IMR-90 (cell line): ENCODE data around the gene SSX2B. TPM values are rescaled to one million over a fixed set of nuclear protein-coding genes. Genes with fewer than 3 reads are reported as not detected.
"Not testable (repeated sequence)": the region's sequence is repeated elsewhere in the genome, so short reads cannot be mapped to it uniquely, and the experiment has no call there.

Source experiments
- ATAC-seq: fragments of 200-7000 bp; cut with Tn5 transposase; 2 replicates; pipeline ENCODE4 v1.9.1; 2020; ENCODE audit warnings: low read depth, mild to moderate bottlenecking, moderate library complexity
- Bru-seq: library from RNA; stranded (reverse); fragments of 400-500 nt; gene quantifications from one replicate; lab custom pipeline; 2021; lab: Mats Ljungman, UMichigan
- BruChase-seq, 2 experiments: library from RNA; stranded (reverse); fragments of 400-500 nt; gene quantifications; one replicate each; lab custom pipeline; 2021; lab: Mats Ljungman, UMichigan
- BruUV-seq: library from RNA; stranded (reverse); fragments of 400-500 nt; replicated peaks from 2 replicates; lab custom pipeline; 2021; lab: Mats Ljungman, UMichigan
- CTCF ChIA-PET: fragments of 300-600 bp; formaldehyde crosslinking; extraction: SDS; loops from one replicate; lab custom pipeline; 2021; ENCODE audit warnings: antibody characterized with exemption; lab: Yijun Ruan, JAX
- POLR2A ChIA-PET: fragments of 300-600 bp; sonication (Branson Sonifier 250); formaldehyde crosslinking; loops from one replicate; lab custom pipeline; 2022; ENCODE audit warnings: antibody characterized with exemption; ENCODE audit not compliant: unreplicated experiment; lab: Charles Lee
- DNase-seq: peaks from one replicate; pipeline ENCODE4 v3.0.0; 2013
- H2AFZ ChIP-seq: replicated peaks from 2 replicates; pipeline ENCODE3; 2013; ENCODE audit warnings: low read length, mild to moderate bottlenecking; ENCODE audit not compliant: poor library complexity
- H2AK5ac ChIP-seq: 2 replicates; pipeline ENCODE4 v1.6.1; 2013; ENCODE audit warnings: low read depth, low read length, inconsistent platforms
- H2AK9ac ChIP-seq: replicated peaks from 2 replicates; pipeline ENCODE3; 2013; ENCODE audit warnings: mild to moderate bottlenecking, low read depth, low read length, moderate library complexity; ENCODE audit not compliant: poor library complexity
- H2BK120ac ChIP-seq: 2 replicates; pipeline ENCODE4 v1.6.1; 2013; ENCODE audit warnings: low read depth, low read length, inconsistent platforms
- H2BK15ac ChIP-seq: 3 replicates; pipeline ENCODE4 v1.6.1; 2013; ENCODE audit warnings: low read depth, low read length, inconsistent platforms
- H2BK20ac ChIP-seq: 2 replicates; pipeline ENCODE4 v1.6.1; 2013; ENCODE audit warnings: low read depth, mild to moderate bottlenecking, inconsistent platforms, low read length, moderate library complexity
- H2BK5ac ChIP-seq: 2 replicates; pipeline ENCODE4 v1.6.1; 2013; ENCODE audit warnings: mild to moderate bottlenecking, low read depth, low read length, inconsistent platforms; ENCODE audit not compliant: poor library complexity, severe bottlenecking
- H3K14ac ChIP-seq: replicated peaks from 2 replicates; pipeline ENCODE4 v1.6.1; 2013; ENCODE audit warnings: low read depth, low read length, inconsistent platforms
- H3K18ac ChIP-seq: 2 replicates; pipeline ENCODE4 v1.6.1; 2013; ENCODE audit warnings: low read depth, low read length, control low read depth
- H3K23ac ChIP-seq: 2 replicates; pipeline ENCODE4 v1.6.1; 2013; ENCODE audit warnings: low read depth, low read length, inconsistent platforms
- H3K27ac ChIP-seq: 2 replicates; pipeline ENCODE4 v1.5.1; 2013; ENCODE audit warnings: mild to moderate bottlenecking, control low read depth, low read length; ENCODE audit not compliant: insufficient read depth
- H3K27me3 ChIP-seq: 2 replicates; pipeline ENCODE4 v1.6.1; 2013; ENCODE audit warnings: low read length; ENCODE audit not compliant: control insufficient read depth, insufficient read depth
- H3K36me3 ChIP-seq: 2 replicates; pipeline ENCODE4 v1.6.1; 2013; ENCODE audit warnings: low read length, mixed read lengths; ENCODE audit not compliant: control insufficient read depth, insufficient read depth
- H3K4ac ChIP-seq: 2 replicates; pipeline ENCODE4 v1.6.1; 2013; ENCODE audit warnings: low read depth, low read length, inconsistent platforms
- H3K4me1 ChIP-seq: 2 replicates; pipeline ENCODE4 v1.6.1; 2013; ENCODE audit warnings: low read length, mixed read lengths; ENCODE audit not compliant: control insufficient read depth, insufficient read depth
- H3K4me2 ChIP-seq: 2 replicates; pipeline ENCODE4 v1.6.1; 2013; ENCODE audit warnings: low read depth, mild to moderate bottlenecking, control low read depth, low read length, moderate library complexity
- H3K4me3 ChIP-seq: 2 replicates; pipeline ENCODE4 v1.5.1; 2013; ENCODE audit warnings: low read depth, mild to moderate bottlenecking, control low read depth, low read length, moderate library complexity; ENCODE audit not compliant: insufficient read depth
- H3K56ac ChIP-seq: 2 replicates; pipeline ENCODE4 v1.6.1; 2013; ENCODE audit warnings: low read length, inconsistent platforms; ENCODE audit not compliant: insufficient read depth; ENCODE audit errors: extremely low read depth
- H3K79me1 ChIP-seq, 2 experiments: 2 replicates each; pipeline ENCODE4 v1.6.1; 2013; ENCODE audit warnings: low read length in 2 of 2, inconsistent platforms in 1 of 2, low read depth in 1 of 2
- H3K9ac ChIP-seq: 2 replicates; pipeline ENCODE4 v1.6.1; 2013; ENCODE audit warnings: low read depth, low read length, control low read depth
- H3K9me1 ChIP-seq: 2 replicates; pipeline ENCODE4 v1.6.1; 2013; ENCODE audit warnings: low read length, inconsistent platforms; ENCODE audit not compliant: insufficient read depth
- H3K9me3 ChIP-seq: 2 replicates; pipeline ENCODE4 v1.6.1; 2013; ENCODE audit warnings: low read length; ENCODE audit not compliant: control insufficient read depth, insufficient read depth
- H4K20me1 ChIP-seq: 2 replicates; pipeline ENCODE4 v1.6.1; 2013; ENCODE audit warnings: low read length, inconsistent platforms; ENCODE audit not compliant: insufficient read depth
- H4K5ac ChIP-seq: 2 replicates; pipeline ENCODE4 v1.6.1; 2013; ENCODE audit warnings: mild to moderate bottlenecking, low read depth, low read length, control low read depth
- H4K8ac ChIP-seq, 2 experiments: 2 replicates each; pipeline ENCODE4 v1.6.1; 2013; ENCODE audit warnings: low read depth in 2 of 2, low read length in 2 of 2, control low read depth in 1 of 2, inconsistent platforms in 1 of 2
- H4K91ac ChIP-seq: 2 replicates; pipeline ENCODE4 v1.6.1; 2013; ENCODE audit warnings: low read depth, low read length, inconsistent platforms; ENCODE audit not compliant: insufficient read depth
- WGBS, 2 experiments: methylation state at CpG; one replicate each; pipeline versions ENCODE4 v1.1.5 to v1.1.7; 2013; ENCODE audit warnings: missing lambda C conversion rate in 2 of 2; ENCODE audit not compliant: insufficient read length in 1 of 2; ENCODE audit errors: extremely low coverage in 2 of 2; 5-methylcytosine and 5-hydroxymethylcytosine counted together
- dilution Hi-C: fragments of 300-500 bp; cut with HindIII; formaldehyde crosslinking; loops from one replicate; pipeline ENCODE4 v1.14.3; 2018; ENCODE audit warnings: low sequenced_read_pairs; ENCODE audit not compliant: unreplicated experiment
- in situ Hi-C: fragments of 300-500 bp; cut with MboI; formaldehyde crosslinking; loops from 3 replicates; pipeline ENCODE4 v1.14.3; 2019; ENCODE audit warnings: low sequenced_read_pairs, inconsistent platforms, mixed read lengths
- intact Hi-C: fragments of 100-400 bp; cut with micrococcal nuclease; formaldehyde crosslinking; loops from 2 replicates; pipeline ENCODE4 v1.10.0; 2022
- long read RNA-seq: library from polyadenylated mRNA; unstranded; transcript quantifications from one replicate; pipeline ENCODE4 v2.0.0, GENCODE V29; 2021; ENCODE audit not compliant: unreplicated experiment
- polyA plus RNA-seq, 3 experiments: library from polyadenylated mRNA; depleted of rRNA; stranded (reverse); fragments of >200 nt; gene quantifications; 2 replicates each; pipeline ENCODE4 v1.2.3, GENCODE V29; 2012; ENCODE audit warnings: low replicate concordance in 1 of 3
- total RNA-seq: library from RNA; depleted of rRNA; stranded (reverse); fragments of >200 nt; gene quantifications from 2 replicates; pipeline ENCODE4 v1.2.3, GENCODE V29; 2012; rRNA removed

SSX2B gene, protein sequence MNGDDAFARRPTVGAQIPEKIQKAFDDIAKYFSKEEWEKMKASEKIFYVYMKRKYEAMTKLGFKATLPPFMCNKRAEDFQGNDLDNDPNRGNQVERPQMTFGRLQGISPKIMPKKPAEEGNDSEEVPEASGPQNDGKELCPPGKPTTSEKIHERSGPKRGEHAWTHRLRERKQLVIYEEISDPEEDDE
- total RNA-seq (not detected in 2 replicates), polyA plus RNA-seq (2012; rRNA removed) (not detected in 2 replicates), Bru-seq, nascent RNA (not detected), BruChase-seq, experiment 1, labeled RNA remaining after a 6-hour chase (not detected), BruChase-seq, experiment 2, labeled RNA remaining after a 2-hour chase (not detected)
- not detected in 2 replicates for polyA plus RNA-seq (2012; cell fraction: cytosol; rRNA removed)
- not detected in 2 replicates for polyA plus RNA-seq (2012; cell fraction: nucleus; rRNA removed; ENCODE audit: low replicate concordance)
- long read RNA-seq: 0 reads

DNA sequence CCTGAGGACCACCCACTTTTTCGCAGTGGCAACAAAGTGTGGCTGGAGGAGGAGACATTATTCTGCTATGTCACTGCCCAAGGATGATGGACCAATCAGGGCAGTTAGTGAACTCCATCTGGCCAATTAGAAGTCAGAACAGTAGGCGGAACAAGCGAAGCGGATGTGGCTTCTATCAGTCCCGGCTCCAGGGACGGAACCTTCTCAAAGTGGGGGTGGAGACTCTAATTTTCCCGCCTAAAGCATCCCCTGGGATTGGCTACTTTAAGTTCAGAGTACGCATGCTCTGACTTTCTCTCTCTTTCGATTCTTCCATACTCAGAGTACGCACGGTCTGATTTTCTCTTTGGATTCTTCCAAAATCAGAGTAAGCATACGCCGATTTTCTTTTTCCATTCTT lies at the start of gene SSX2B:
Gene SSX2B (plus strand): TSS at position 301 of the 400 bp plus-strand sequence. CDS start 1,429 bp downstream, outside the sequence.
- H3K36me3 ChIP-seq, H3K4me1 ChIP-seq, H3K4me3 ChIP-seq, H3K27me3 ChIP-seq, ATAC-seq, H4K5ac ChIP-seq, H3K4ac ChIP-seq, H3K9me1 ChIP-seq, H3K14ac ChIP-seq, H2AK5ac ChIP-seq, POLR2A ChIA-PET, H2BK120ac ChIP-seq, H2BK20ac ChIP-seq, dilution Hi-C loops, H2AK9ac ChIP-seq, H3K23ac ChIP-seq, H3K79me1 ChIP-seq, H4K91ac ChIP-seq, DNase-seq, H3K56ac ChIP-seq, H2BK5ac ChIP-seq, H3K18ac ChIP-seq, H3K9me3 ChIP-seq, H4K20me1 ChIP-seq, H3K9ac ChIP-seq, H3K4me2 ChIP-seq, H4K8ac ChIP-seq, intact Hi-C loops, H2AFZ ChIP-seq, H3K27ac ChIP-seq, BruUV-seq, CTCF ChIA-PET, in situ Hi-C loops, H2BK15ac ChIP-seq: not testable (repeated sequence)
- no CpG with 5 or more reads among the region's 13 CpGs for WGBS, 2 experiments

DNA sequence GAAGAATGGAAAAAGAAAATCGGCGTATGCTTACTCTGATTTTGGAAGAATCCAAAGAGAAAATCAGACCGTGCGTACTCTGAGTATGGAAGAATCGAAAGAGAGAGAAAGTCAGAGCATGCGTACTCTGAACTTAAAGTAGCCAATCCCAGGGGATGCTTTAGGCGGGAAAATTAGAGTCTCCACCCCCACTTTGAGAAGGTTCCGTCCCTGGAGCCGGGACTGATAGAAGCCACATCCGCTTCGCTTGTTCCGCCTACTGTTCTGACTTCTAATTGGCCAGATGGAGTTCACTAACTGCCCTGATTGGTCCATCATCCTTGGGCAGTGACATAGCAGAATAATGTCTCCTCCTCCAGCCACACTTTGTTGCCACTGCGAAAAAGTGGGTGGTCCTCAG lies 44.0 kb upstream of the SSX2B start, which contains the start of gene SSX2:
Gene SSX2 (minus strand): TSS at position 101 of the 400 bp plus-strand sequence. CDS start 1,429 bp downstream, outside the sequence.
- H2BK20ac ChIP-seq, H2BK120ac ChIP-seq, H3K56ac ChIP-seq, H3K23ac ChIP-seq, ATAC-seq, H4K20me1 ChIP-seq, H3K4me1 ChIP-seq, H4K8ac ChIP-seq, H2AK5ac ChIP-seq, H3K27ac ChIP-seq, H3K14ac ChIP-seq, CTCF ChIA-PET, H2BK5ac ChIP-seq, intact Hi-C loops, DNase-seq, in situ Hi-C loops, H3K9ac ChIP-seq, H3K79me1 ChIP-seq, H3K4me3 ChIP-seq, H2BK15ac ChIP-seq, H3K27me3 ChIP-seq, H3K4me2 ChIP-seq, H3K4ac ChIP-seq, H3K9me3 ChIP-seq, H3K9me1 ChIP-seq, H4K91ac ChIP-seq, dilution Hi-C loops, H4K5ac ChIP-seq, H2AFZ ChIP-seq, BruUV-seq, POLR2A ChIA-PET, H3K36me3 ChIP-seq, H2AK9ac ChIP-seq, H3K18ac ChIP-seq: not testable (repeated sequence)
- no CpG with 5 or more reads among the region's 13 CpGs for WGBS, 2 experiments
